IMR-90 (cell line): ENCODE data around the gene IQGAP2. TPM values are rescaled to one million over a fixed set of nuclear protein-coding genes. Genes with fewer than 3 reads are reported as not detected.

ENCODE experiments used
- ATAC-seq: fragments of 200-7000 bp; cut with Tn5 transposase; 2 replicates; pipeline ENCODE4 v1.9.1; 2020; ENCODE audit warnings: low read depth, mild to moderate bottlenecking, moderate library complexity
- BruUV-seq: library from RNA; stranded (reverse); fragments of 400-500 nt; replicated peaks from 2 replicates; lab custom pipeline; 2021; lab: Mats Ljungman, UMichigan
- CTCF ChIA-PET: fragments of 300-600 bp; formaldehyde crosslinking; extraction: SDS; loops from one replicate; lab custom pipeline; 2021; ENCODE audit warnings: antibody characterized with exemption; lab: Yijun Ruan, JAX
- POLR2A ChIA-PET: fragments of 300-600 bp; sonication (Branson Sonifier 250); formaldehyde crosslinking; loops from one replicate; lab custom pipeline; 2022; ENCODE audit warnings: antibody characterized with exemption; ENCODE audit not compliant: unreplicated experiment; lab: Charles Lee
- DNase-seq: peaks from one replicate; pipeline ENCODE4 v3.0.0; 2013
- H2AFZ ChIP-seq: replicated peaks from 2 replicates; pipeline ENCODE3; 2013; ENCODE audit warnings: low read length, mild to moderate bottlenecking; ENCODE audit not compliant: poor library complexity
- H2AK5ac ChIP-seq: 2 replicates; pipeline ENCODE4 v1.6.1; 2013; ENCODE audit warnings: low read depth, low read length, inconsistent platforms
- H2AK9ac ChIP-seq: replicated peaks from 2 replicates; pipeline ENCODE3; 2013; ENCODE audit warnings: mild to moderate bottlenecking, low read depth, low read length, moderate library complexity; ENCODE audit not compliant: poor library complexity
- H2BK120ac ChIP-seq: 2 replicates; pipeline ENCODE4 v1.6.1; 2013; ENCODE audit warnings: low read depth, low read length, inconsistent platforms
- H2BK15ac ChIP-seq: 3 replicates; pipeline ENCODE4 v1.6.1; 2013; ENCODE audit warnings: low read depth, low read length, inconsistent platforms
- H2BK20ac ChIP-seq: 2 replicates; pipeline ENCODE4 v1.6.1; 2013; ENCODE audit warnings: low read depth, mild to moderate bottlenecking, inconsistent platforms, low read length, moderate library complexity
- H2BK5ac ChIP-seq: 2 replicates; pipeline ENCODE4 v1.6.1; 2013; ENCODE audit warnings: mild to moderate bottlenecking, low read depth, low read length, inconsistent platforms; ENCODE audit not compliant: poor library complexity, severe bottlenecking
- H3K14ac ChIP-seq: replicated peaks from 2 replicates; pipeline ENCODE4 v1.6.1; 2013; ENCODE audit warnings: low read depth, low read length, inconsistent platforms
- H3K18ac ChIP-seq: 2 replicates; pipeline ENCODE4 v1.6.1; 2013; ENCODE audit warnings: low read depth, low read length, control low read depth
- H3K23ac ChIP-seq: 2 replicates; pipeline ENCODE4 v1.6.1; 2013; ENCODE audit warnings: low read depth, low read length, inconsistent platforms
- H3K27ac ChIP-seq: 2 replicates; pipeline ENCODE4 v1.5.1; 2013; ENCODE audit warnings: mild to moderate bottlenecking, control low read depth, low read length; ENCODE audit not compliant: insufficient read depth
- H3K27me3 ChIP-seq: 2 replicates; pipeline ENCODE4 v1.6.1; 2013; ENCODE audit warnings: low read length; ENCODE audit not compliant: control insufficient read depth, insufficient read depth
- H3K36me3 ChIP-seq: 2 replicates; pipeline ENCODE4 v1.6.1; 2013; ENCODE audit warnings: low read length, mixed read lengths; ENCODE audit not compliant: control insufficient read depth, insufficient read depth
- H3K4ac ChIP-seq: 2 replicates; pipeline ENCODE4 v1.6.1; 2013; ENCODE audit warnings: low read depth, low read length, inconsistent platforms
- H3K4me1 ChIP-seq: 2 replicates; pipeline ENCODE4 v1.6.1; 2013; ENCODE audit warnings: low read length, mixed read lengths; ENCODE audit not compliant: control insufficient read depth, insufficient read depth
- H3K4me2 ChIP-seq: 2 replicates; pipeline ENCODE4 v1.6.1; 2013; ENCODE audit warnings: low read depth, mild to moderate bottlenecking, control low read depth, low read length, moderate library complexity
- H3K4me3 ChIP-seq: 2 replicates; pipeline ENCODE4 v1.5.1; 2013; ENCODE audit warnings: low read depth, mild to moderate bottlenecking, control low read depth, low read length, moderate library complexity; ENCODE audit not compliant: insufficient read depth
- H3K56ac ChIP-seq: 2 replicates; pipeline ENCODE4 v1.6.1; 2013; ENCODE audit warnings: low read length, inconsistent platforms; ENCODE audit not compliant: insufficient read depth; ENCODE audit errors: extremely low read depth
- H3K79me1 ChIP-seq, 2 experiments: 2 replicates each; pipeline ENCODE4 v1.6.1; 2013; ENCODE audit warnings: low read length in 2 of 2, inconsistent platforms in 1 of 2, low read depth in 1 of 2
- H3K9ac ChIP-seq: 2 replicates; pipeline ENCODE4 v1.6.1; 2013; ENCODE audit warnings: low read depth, low read length, control low read depth
- H3K9me1 ChIP-seq: 2 replicates; pipeline ENCODE4 v1.6.1; 2013; ENCODE audit warnings: low read length, inconsistent platforms; ENCODE audit not compliant: insufficient read depth
- H3K9me3 ChIP-seq: 2 replicates; pipeline ENCODE4 v1.6.1; 2013; ENCODE audit warnings: low read length; ENCODE audit not compliant: control insufficient read depth, insufficient read depth
- H4K20me1 ChIP-seq: 2 replicates; pipeline ENCODE4 v1.6.1; 2013; ENCODE audit warnings: low read length, inconsistent platforms; ENCODE audit not compliant: insufficient read depth
- H4K5ac ChIP-seq: 2 replicates; pipeline ENCODE4 v1.6.1; 2013; ENCODE audit warnings: mild to moderate bottlenecking, low read depth, low read length, control low read depth
- H4K8ac ChIP-seq, 2 experiments: 2 replicates each; pipeline ENCODE4 v1.6.1; 2013; ENCODE audit warnings: low read depth in 2 of 2, low read length in 2 of 2, control low read depth in 1 of 2, inconsistent platforms in 1 of 2
- H4K91ac ChIP-seq: 2 replicates; pipeline ENCODE4 v1.6.1; 2013; ENCODE audit warnings: low read depth, low read length, inconsistent platforms; ENCODE audit not compliant: insufficient read depth
- BHLHE40 ChIP-seq: fragments of 150-350 bp; IDR thresholded peaks from 2 replicates; pipeline ENCODE4 v1.6.1; 2016; ENCODE audit warnings: mild to moderate bottlenecking, low read depth, low read length
- CEBPB ChIP-seq: IDR thresholded peaks from 2 replicates; pipeline ENCODE4 v1.6.1; 2012; ENCODE audit warnings: low read depth, low read length, improper control_type of control experiment
- CHD1 ChIP-seq: IDR thresholded peaks from 2 replicates; pipeline ENCODE4 v1.6.1; 2012; ENCODE audit warnings: low read depth, low read length, improper control_type of control experiment
- FOS ChIP-seq: fragments of 150-350 bp; IDR thresholded peaks from 2 replicates; pipeline ENCODE4 v1.6.1; 2016; ENCODE audit warnings: low read depth, low read length
- MAZ ChIP-seq: IDR thresholded peaks from 2 replicates; pipeline ENCODE4 v1.6.1; 2012; ENCODE audit warnings: low read depth, mild to moderate bottlenecking, low read length, improper control_type of control experiment, moderate library complexity, borderline replicate concordance
- MXI1 ChIP-seq: IDR thresholded peaks from 2 replicates; pipeline ENCODE4 v1.6.1; 2012; ENCODE audit warnings: low read depth, mild to moderate bottlenecking, low read length, moderate library complexity, borderline replicate concordance
- NFE2L2 ChIP-seq: fragments of 150-350 bp; IDR thresholded peaks from 2 replicates; pipeline ENCODE4 v1.6.1; 2016; ENCODE audit warnings: low read depth, mild to moderate bottlenecking, low read length
- POLR2A ChIP-seq: IDR thresholded peaks from 2 replicates; pipeline ENCODE4 v1.6.1; 2012; ENCODE audit warnings: mild to moderate bottlenecking, low read depth, low read length
- RAD21 ChIP-seq: IDR thresholded peaks from 2 replicates; pipeline ENCODE4 v1.6.1; 2012; ENCODE audit warnings: low read length, improper control_type of control experiment
- RFX5 ChIP-seq: IDR thresholded peaks from 2 replicates; pipeline ENCODE4 v1.8.0; 2012; ENCODE audit warnings: low read depth, mild to moderate bottlenecking, low read length, moderate library complexity
- SMC3 ChIP-seq: fragments of 150-350 bp; IDR thresholded peaks from 2 replicates; pipeline ENCODE4 v1.6.1; 2016; ENCODE audit warnings: low read depth, mild to moderate bottlenecking, antibody characterized with exemption, low read length, moderate library complexity
- USF2 ChIP-seq: fragments of 150-350 bp; IDR thresholded peaks from 2 replicates; pipeline ENCODE4 v1.6.1; 2017; ENCODE audit warnings: mild to moderate bottlenecking, antibody characterized with exemption, low read length, low read depth
- WGBS, 2 experiments: methylation state at CpG; one replicate each; pipeline versions ENCODE4 v1.1.5 to v1.1.7; 2013; ENCODE audit warnings: missing lambda C conversion rate in 2 of 2; ENCODE audit not compliant: insufficient read length in 1 of 2; ENCODE audit errors: extremely low coverage in 2 of 2; 5-methylcytosine and 5-hydroxymethylcytosine counted together
- dilution Hi-C: fragments of 300-500 bp; cut with HindIII; formaldehyde crosslinking; loops from one replicate; pipeline ENCODE4 v1.14.3; 2018; ENCODE audit warnings: low sequenced_read_pairs; ENCODE audit not compliant: unreplicated experiment
- in situ Hi-C: fragments of 300-500 bp; cut with MboI; formaldehyde crosslinking; loops from 3 replicates; pipeline ENCODE4 v1.14.3; 2019; ENCODE audit warnings: low sequenced_read_pairs, inconsistent platforms, mixed read lengths
- intact Hi-C: fragments of 100-400 bp; cut with micrococcal nuclease; formaldehyde crosslinking; loops from 2 replicates; pipeline ENCODE4 v1.10.0; 2022
- polyA plus RNA-seq, 3 experiments: library from polyadenylated mRNA; depleted of rRNA; stranded (reverse); fragments of >200 nt; gene quantifications; 2 replicates each; pipeline ENCODE4 v1.2.3, GENCODE V29; 2012; ENCODE audit warnings: low replicate concordance in 1 of 3
- total RNA-seq: library from RNA; depleted of rRNA; stranded (reverse); fragments of >200 nt; gene quantifications from 2 replicates; pipeline ENCODE4 v1.2.3, GENCODE V29; 2012
- TF ChIP-seq, protein P1 (sequence below): conservative IDR thresholded peaks from 2 replicates; pipeline ENCODE4 v1.5.1; 2012; ENCODE audit warnings: mild to moderate bottlenecking, low read depth, low read length, improper control_type of control experiment

Gene IQGAP2
- total and polyA plus RNA-seq, 2 of the 4 experiments (the other 2 are of a cell fraction) = 0.21 to 0.36 TPM

- Histone ChIP-seq H3K36me3 (peaks cover 7% of the 10 kb centered on the region), H3K4ac (peak overlapping the region; percentile 56; the same call in 1 of the 2 replicates), H3K27ac (no peak overlapping the region), H2BK15ac (peak overlapping the region; percentile 91; the same call in 2 of the 3 replicates), H2BK20ac (0 out of 2 replicates have a peak overlapping the region, but pooled peaks have one; percentile 46), H3K9me3 (no peaks in the 10 kb centered on the region), H3K18ac (0 out of 2 replicates have a peak overlapping the region, but pooled peaks have one; percentile 37), H2AK5ac (peak overlapping the region; percentile 66), H3K56ac (no peak overlapping the region; the same call in 1 of the 2 replicates), H3K4me2 (no peak overlapping the region), H4K91ac (no peak overlapping the region), H2AK9ac (no peak overlapping the region), H3K4me3 (no peak overlapping the region), H4K5ac (no peak overlapping the region; the same call in 1 of the 2 replicates), H2AFZ (no peak overlapping the region), H3K27me3 (no peaks in the 10 kb centered on the region), H3K9me1 (peaks cover 16% of the 10 kb centered on the region), H3K14ac (peak overlapping the region; percentile 68; the same call in 1 of the 2 replicates), H4K20me1 (no peaks in the 10 kb centered on the region), H3K4me1 (peaks cover 10% of the 10 kb centered on the region; the same call in 1 of the 2 replicates), H2BK120ac (peak overlapping the region; percentile 77), H4K8ac (peak overlapping the region; percentile 21 to 64; a peak in 2 of 4 replicates), H3K9ac (no peak overlapping the region), H2BK5ac (peak overlapping the region; percentile 95), H3K23ac (peak overlapping the region; percentile 52; the same call in 1 of the 2 replicates), H3K79me1 (peaks cover 6 to 10% of the 10 kb centered on the region in 2 experiments; a peak in 3 of 4 replicates)
- no peak for ATAC-seq
- ChIA-PET CTCF (interaction anchor here (0.7 kb wide), 1 partner anchor 27 kb away, joined by 3 read pairs; no protein-coding TSS in a partner anchor), POLR2A (interaction anchor here (0.6 kb wide), 1 partner anchor 121 kb away, joined by 4 read pairs; no protein-coding TSS in a partner anchor)
- TF ChIP-seq CEBPB = no peak
- TF ChIP-seq MAZ = no peak
- no peak for TF ChIP-seq RFX5
- no peak for TF ChIP-seq CHD1
- TF ChIP-seq, protein P1, sequence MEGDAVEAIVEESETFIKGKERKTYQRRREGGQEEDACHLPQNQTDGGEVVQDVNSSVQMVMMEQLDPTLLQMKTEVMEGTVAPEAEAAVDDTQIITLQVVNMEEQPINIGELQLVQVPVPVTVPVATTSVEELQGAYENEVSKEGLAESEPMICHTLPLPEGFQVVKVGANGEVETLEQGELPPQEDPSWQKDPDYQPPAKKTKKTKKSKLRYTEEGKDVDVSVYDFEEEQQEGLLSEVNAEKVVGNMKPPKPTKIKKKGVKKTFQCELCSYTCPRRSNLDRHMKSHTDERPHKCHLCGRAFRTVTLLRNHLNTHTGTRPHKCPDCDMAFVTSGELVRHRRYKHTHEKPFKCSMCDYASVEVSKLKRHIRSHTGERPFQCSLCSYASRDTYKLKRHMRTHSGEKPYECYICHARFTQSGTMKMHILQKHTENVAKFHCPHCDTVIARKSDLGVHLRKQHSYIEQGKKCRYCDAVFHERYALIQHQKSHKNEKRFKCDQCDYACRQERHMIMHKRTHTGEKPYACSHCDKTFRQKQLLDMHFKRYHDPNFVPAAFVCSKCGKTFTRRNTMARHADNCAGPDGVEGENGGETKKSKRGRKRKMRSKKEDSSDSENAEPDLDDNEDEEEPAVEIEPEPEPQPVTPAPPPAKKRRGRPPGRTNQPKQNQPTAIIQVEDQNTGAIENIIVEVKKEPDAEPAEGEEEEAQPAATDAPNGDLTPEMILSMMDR = no peak
- TF ChIP-seq RAD21 = no peak
- TF ChIP-seq NFE2L2 = no peak
- TF ChIP-seq SMC3 = no peak
- TF ChIP-seq USF2 = no peak
- TF ChIP-seq POLR2A = no peak
- TF ChIP-seq FOS = no peak
- TF ChIP-seq MXI1 = no peak
- TF ChIP-seq BHLHE40 = no peak
- no TSS peak for BruUV-seq
- dilution Hi-C loops = no loop called here
- no CpG with 5 or more reads among the region's 2 CpGs for WGBS, 2 experiments
- intact Hi-C loops = no loop called here
- peak; percentile 68 for DNase-seq
- in situ Hi-C loops = no loop called here
Measured at GRCh38 chr5:76615759-76616158, 212.7 kb downstream of the IQGAP2 start.
